Heart left ventricle (tissue), 16 donors: ENCODE measurements around the gene GSC. TPM values are rescaled to one million over a fixed set of nuclear protein-coding genes. Genes with fewer than 3 reads are reported as not detected.

Source experiments
- ATAC-seq, 4 donors: fragments of 200-7000 bp; cut with Tn5 transposase; one replicate each; pipeline ENCODE4 v1.9.1; 2020 to 2022; ENCODE audit warnings: moderate library complexity in 4 of 4, mild to moderate bottlenecking in 3 of 4, moderate number of reproducible peaks in 1 of 4
- DNase-seq, 5 donors: peaks; one replicate each; pipeline ENCODE4 v3.0.0-alpha.2; 2020
- H3K27ac ChIP-seq, 12 donors: fragments of 200-600 bp; sonication (generic) in 4 of 12; one replicate each; pipeline versions ENCODE4 v1.5.0 to v1.8.0; 2016 to 2022; ENCODE audit warnings: mild to moderate bottlenecking in 2 of 12
- H3K27me3 ChIP-seq, 9 donors: fragments of 200-600 bp; sonication (generic) in 2 of 9; one replicate each; pipeline versions ENCODE4 v1.5.1 to v1.8.0; 2016 to 2022; ENCODE audit warnings: mild to moderate bottlenecking in 3 of 9
- H3K36me3 ChIP-seq, 9 donors: fragments of 200-600 bp; sonication (generic) in 2 of 9; one replicate each; pipeline versions ENCODE4 v1.5.0 to v1.8.0; 2018 to 2022; ENCODE audit warnings: mild to moderate bottlenecking in 2 of 9
- H3K4me1 ChIP-seq, 12 donors: fragments of 200-600 bp; sonication (generic) in 4 of 12; one replicate each; pipeline versions ENCODE4 v1.5.0 to v1.8.0; 2016 to 2022; ENCODE audit warnings: mild to moderate bottlenecking in 3 of 12
- H3K4me3 ChIP-seq, 12 donors: fragments of 200-600 bp; sonication (generic) in 4 of 12; one replicate each; pipeline versions ENCODE4 v1.5.0 to v1.8.0; 2017 to 2022; ENCODE audit warnings: mild to moderate bottlenecking in 9 of 12, moderate library complexity in 4 of 12
- H3K9me3 ChIP-seq, 12 donors: fragments of 200-600 bp; sonication (generic) in 4 of 12; one replicate each; pipeline versions ENCODE4 v1.5.0 to v1.8.0; 2016 to 2022; ENCODE audit warnings: mild to moderate bottlenecking in 1 of 12
- CTCF ChIP-seq, 12 donors: fragments of 200-600 bp; sonication (generic) in 4 of 12; IDR thresholded peaks; one replicate each; pipeline versions ENCODE4 v1.5.0 to v1.8.0; 2018 to 2022; ENCODE audit warnings: antibody characterized with exemption in 12 of 12, mild to moderate bottlenecking in 5 of 12
- POLR2A ChIP-seq, 2 donors: fragments of 450-650 bp; IDR thresholded peaks; one replicate each; pipeline ENCODE4 v1.6.1; 2017; ENCODE audit warnings: antibody characterized with exemption in 2 of 2, mild to moderate bottlenecking in 2 of 2, moderate library complexity in 2 of 2
- WGBS, 4 donors: extraction: QIAGEN DNeasy Blood & Tissue Kit in 2 of 4; methylation state at CpG; one replicate each; pipeline versions ENCODE4 v1.1.5 to v1.1.7; 2013 to 2018; 5-methylcytosine and 5-hydroxymethylcytosine counted together
- intact Hi-C, 10 donors: fragments of 100-400 bp; cut with DNase I; formaldehyde crosslinking; loops; one replicate each; pipeline versions ENCODE4 v1.11.1 to v1.14.2; 2022
- long read RNA-seq, 3 donors: library from polyadenylated mRNA; unstranded; transcript quantifications; one replicate each; pipeline ENCODE4 v2.0.0, GENCODE V29; 2020 to 2021
- polyA plus RNA-seq, 2 donors: library from polyadenylated mRNA; stranded (reverse); fragments of 200-250 nt; gene quantifications; one replicate each; pipeline ENCODE4 v1.2.3, GENCODE V29; 2013
- total RNA-seq, 9 donors: library from RNA; depleted of rRNA in 2 of 9; stranded (reverse); fragments of >200 nt in 2 of 9; fragmentation: NEBNext Ultra II Directional in 3 of 9; extraction: Animal tissue kit (Norgen Biotek cat#: 25700) in 3 of 9; gene quantifications; one replicate each; pipeline versions ENCODE4 v1.1.0 to v1.2.4, GENCODE V29; 2016 to 2023
- donor health status: ischemic (EF 13 %, LVEDD 7.1; RV severe dilation, severe dysfunction).
- donor health status: healthy with polysubstance abuse.
- donor health status: DM: no; HTN: yes; CAD: no.
- donor health status: DM: no; HTN: no; CAD: no.
- donor health status: ischemic (EF 25% LVEDD 6.9; RV normal size, moderate dysfunction).
- donor health status: ischemic (EF 25% LVEDD 5.7; RV mildly dilated, moderate dysfunction).
- donor health status: healthy.
- donor health status: DM: yes; HTN: yes; CAD: no.
- donor health status: ischemic (EF 35%, LVEDD 5.7; RV mildly dilated, moderate dysfunction).
- donor health status: nonischemic (EF 11% LVEDD 7.7; RV severe dilation, severe dysfunction).
- donor health status: DM: yes; HTN: yes; CAD: no.
- donor health status: PGD.
- donor health status: ischemic (EF 29% LVEDD 5.4; RV normal size, mild dysfunction).
- donor health status: nonischemic (EF 23%, LVEDD 6.1; RV moderate dilation, normal function).

The GSC gene
- total RNA-seq (1 to 10 TPM in 1 of 9 donors, under 1 TPM in 4, not detected in 4; 0.22 to 1.3 (median 0.37) TPM), polyA plus RNA-seq (under 1 TPM in 1 of 2 donors, not detected in 1; 0.15 TPM)
- long read RNA-seq, donor 1, partial matches to known transcripts, result 0 of 1 reads
- long read RNA-seq, donor 1, other reads (novel, unspliced or antisense), result 0 of 1 reads
- long read RNA-seq, donor 2, partial matches to known transcripts, result 0 of 1 reads
- long read RNA-seq, donor 2, other reads (novel, unspliced or antisense), result 0 of 1 reads
- long read RNA-seq, donor 3, result 0 reads

- Histone ChIP-seq H3K27me3 (peaks cover 69 to 100% (median 98%) of the 10 kb centered on the region in 9 donors), H3K36me3 (no peaks in the 10 kb centered on the region), H3K4me1 (peaks cover 0 to 47% (median 16%) of the 10 kb centered on the region in 12 donors), H3K27ac (peak within 1 kb of the TSS in 1 of 12 donors; percentile 58), H3K9me3 (no peaks in the 10 kb centered on the region), H3K4me3 (peak within 1 kb of the TSS; percentile 31 to 68 (median 55))
- WGBS, 4 donors, result 1 to 2% (median 1%) methylated on average over 73 to 96 of the region's 96 CpGs
- no peak for TF ChIP-seq POLR2A (IDR thresholded peaks at IDR 0.05)
- no peak for TF ChIP-seq CTCF (IDR thresholded peaks at IDR 0.05)
- DNase-seq, result peak in 4 of 5 donors; percentile 42 to 56 (median 46)
- peak in 3 of 4 donors; percentile 66 to 83 (median 69) for ATAC-seq
- intact Hi-C loops, result no loop called here
Measured at GRCh38 chr14:94769391-94770250, at the start of gene GSC. GSC (minus strand) TSS chr14:94770113; CDS start chr14:94770015, 98 bp downstream.

GRCh38 chr14:94819531-94819930, 49.6 kb upstream of the GSC start:
- intact Hi-C loops, result no loop called here
- Histone ChIP-seq H3K4me1 (no peaks in the 10 kb centered on the region), H3K4me3 (no peak overlapping the region), H3K27ac (no peak overlapping the region), H3K27me3 (peaks cover 0 to 41% (median 0%) of the 10 kb centered on the region in 9 donors), H3K36me3 (no peaks in the 10 kb centered on the region), H3K9me3 (peaks cover 0 to 16% (median 0%) of the 10 kb centered on the region in 12 donors)
- TF ChIP-seq POLR2A (IDR thresholded peaks at IDR 0.05) (no peak), CTCF (IDR thresholded peaks at IDR 0.05) (no peak)
- ATAC-seq (no peak), DNase-seq (no peak)
- WGBS, 4 donors, result 35 to 56% (median 48%) methylated on average over 2 to 3 of the region's 3 CpGs

GRCh38 chr14:94816113-94816512, 46.2 kb upstream of the GSC start:
- Histone ChIP-seq H3K4me3 (no peak overlapping the region), H3K36me3 (no peaks in the 10 kb centered on the region), H3K9me3 (peaks cover 0 to 14% (median 0%) of the 10 kb centered on the region in 12 donors), H3K4me1 (no peaks in the 10 kb centered on the region), H3K27ac (no peak overlapping the region), H3K27me3 (peaks cover 0 to 26% (median 2%) of the 10 kb centered on the region in 9 donors)
- ATAC-seq, result no peak
- no peak for DNase-seq
- WGBS, 4 donors, result 34 to 58% (median 47%) methylated on average over 6 of the region's 6 CpGs
- TF ChIP-seq POLR2A (IDR thresholded peaks at IDR 0.05) (no peak), CTCF (IDR thresholded peaks at IDR 0.05) (no peak)
- intact Hi-C loops, result no loop called here
